ENCODE results near the gene ADM. TPM values are rescaled to one million over a fixed set of nuclear protein-coding genes. Genes with fewer than 3 reads are reported as not detected.

The ADM gene
- total and polyA plus RNA-seq, 12 donors, result 5.1 to 63.7 (median 10.8) TPM

DNA sequence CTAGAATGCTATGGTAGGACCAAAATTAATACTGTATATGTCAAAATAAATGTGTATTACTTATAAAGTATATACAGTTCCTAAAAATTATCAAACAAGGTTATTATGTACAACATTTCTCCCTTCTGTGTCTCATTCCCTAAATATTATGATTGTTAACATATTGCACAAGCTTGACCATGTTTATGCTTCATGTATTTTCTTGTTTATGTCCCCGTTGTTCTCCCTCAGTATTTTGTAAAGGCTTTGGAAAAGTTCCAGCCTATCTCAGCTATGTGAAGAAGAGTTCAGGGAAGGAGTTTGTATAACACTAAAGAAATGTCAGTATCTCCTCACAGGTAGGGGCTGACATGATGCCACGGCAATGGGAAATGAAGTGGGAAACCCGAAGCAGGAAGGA, 19.6 kb downstream of the ADM start:
- H3K4me3 ChIP-seq, result no peak overlapping the region
- intact Hi-C loops (cut with DNase I), result loop anchor here in 9 of 10 donors (5.0 to 10.0 kb wide), 7 partner anchors 117 to 800 kb away; no protein-coding TSS in a partner anchor
- peaks cover 5 to 72% (median 45%) of the 10 kb centered on the region in 9 donors for H3K4me1 ChIP-seq
- WGBS, 2 donors, result 81 to 83% methylated on average over 3 of the region's 3 CpGs
- peak overlapping the region in 1 of 10 donors; percentile 44 for H3K27ac ChIP-seq
- no peaks in the 10 kb centered on the region for H3K27me3 ChIP-seq
- DNase-seq (no peak), ATAC-seq (no peak)
- H3K9me3 ChIP-seq, result peaks cover 0 to 9% (median 0%) of the 10 kb centered on the region in 11 donors
- TF ChIP-seq, protein P1, sequence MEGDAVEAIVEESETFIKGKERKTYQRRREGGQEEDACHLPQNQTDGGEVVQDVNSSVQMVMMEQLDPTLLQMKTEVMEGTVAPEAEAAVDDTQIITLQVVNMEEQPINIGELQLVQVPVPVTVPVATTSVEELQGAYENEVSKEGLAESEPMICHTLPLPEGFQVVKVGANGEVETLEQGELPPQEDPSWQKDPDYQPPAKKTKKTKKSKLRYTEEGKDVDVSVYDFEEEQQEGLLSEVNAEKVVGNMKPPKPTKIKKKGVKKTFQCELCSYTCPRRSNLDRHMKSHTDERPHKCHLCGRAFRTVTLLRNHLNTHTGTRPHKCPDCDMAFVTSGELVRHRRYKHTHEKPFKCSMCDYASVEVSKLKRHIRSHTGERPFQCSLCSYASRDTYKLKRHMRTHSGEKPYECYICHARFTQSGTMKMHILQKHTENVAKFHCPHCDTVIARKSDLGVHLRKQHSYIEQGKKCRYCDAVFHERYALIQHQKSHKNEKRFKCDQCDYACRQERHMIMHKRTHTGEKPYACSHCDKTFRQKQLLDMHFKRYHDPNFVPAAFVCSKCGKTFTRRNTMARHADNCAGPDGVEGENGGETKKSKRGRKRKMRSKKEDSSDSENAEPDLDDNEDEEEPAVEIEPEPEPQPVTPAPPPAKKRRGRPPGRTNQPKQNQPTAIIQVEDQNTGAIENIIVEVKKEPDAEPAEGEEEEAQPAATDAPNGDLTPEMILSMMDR (IDR thresholded peaks at IDR 0.05), result no peak
- no peaks in the 10 kb centered on the region for H3K36me3 ChIP-seq

DNA sequence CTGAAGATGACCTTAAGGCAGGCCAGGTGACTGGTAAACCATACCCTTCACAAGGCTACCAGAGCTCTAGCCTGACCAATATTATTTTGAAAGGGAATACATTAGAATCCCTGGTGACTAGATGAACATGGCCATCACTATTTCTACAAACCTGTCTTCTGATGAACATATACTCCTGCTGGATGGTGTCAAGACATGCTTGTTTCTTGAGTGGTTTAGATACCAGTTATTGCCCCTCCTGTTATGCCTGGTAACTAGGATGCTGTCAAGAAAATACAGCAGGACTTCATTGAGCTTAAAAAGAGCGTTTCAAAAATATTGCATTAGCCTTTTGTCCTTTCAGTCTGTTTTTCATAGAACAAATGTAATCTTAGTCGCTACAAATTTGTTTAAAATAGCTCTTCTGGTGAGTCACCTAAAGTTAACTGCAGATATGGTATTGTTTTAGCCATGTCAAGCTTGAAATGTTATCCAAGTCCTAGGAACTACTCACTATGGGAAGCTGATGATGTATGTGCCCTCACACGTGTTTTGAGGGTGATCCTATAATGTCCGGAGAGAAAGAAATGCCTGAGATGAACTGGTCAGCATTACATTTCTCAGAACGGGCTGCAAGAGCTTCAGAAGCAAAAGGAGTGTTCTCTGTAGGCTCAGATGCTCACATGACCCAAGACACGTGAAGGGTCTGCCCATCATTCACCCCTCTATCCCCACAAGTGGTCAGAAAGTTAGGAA, 20.6 kb downstream of the ADM start:
- Histone ChIP-seq H3K4me1 (peaks cover 5 to 76% (median 45%) of the 10 kb centered on the region in 9 donors), H3K27ac (peak overlapping the region in 3 of 10 donors; percentile 2 to 76 (median 44)), H3K27me3 (no peaks in the 10 kb centered on the region), H3K4me3 (no peak overlapping the region), H3K9me3 (peaks cover 0 to 9% (median 0%) of the 10 kb centered on the region in 11 donors), H3K36me3 (no peaks in the 10 kb centered on the region)
- 58 to 67% methylated on average over 6 of the region's 6 CpGs for WGBS, 2 donors
- TF ChIP-seq, protein P1 (IDR thresholded peaks at IDR 0.05), result no peak
- intact Hi-C loops (cut with DNase I), result loop anchor here in 5 of 10 donors (10.0 kb wide), 3 partner anchors 461 to 801 kb away; no protein-coding TSS in a partner anchor
- ATAC-seq (no peak), DNase-seq (no peak)

GRCh38 chr11:10326012-10326964, 21.4 kb downstream of the ADM start:
- H3K27me3 ChIP-seq, result no peaks in the 10 kb centered on the region
- TF ChIP-seq, protein P1 (IDR thresholded peaks at IDR 0.05), result no peak
- H3K36me3 ChIP-seq, result no peaks in the 10 kb centered on the region
- ATAC-seq (peak in 6 of 8 donors; percentile 10 to 48 (median 26)), DNase-seq (peak in 1 of 2 donors; percentile 36)
- no peak overlapping the region for H3K4me3 ChIP-seq
- H3K4me1 ChIP-seq, result peaks cover 5 to 76% (median 45%) of the 10 kb centered on the region in 9 donors
- intact Hi-C loops (cut with DNase I), result loop anchor here in 5 of 10 donors (10.0 kb wide), 3 partner anchors 461 to 801 kb away; no protein-coding TSS in a partner anchor
- H3K9me3 ChIP-seq, result peaks cover 0 to 9% (median 0%) of the 10 kb centered on the region in 11 donors
- WGBS, 2 donors, result 35 to 47% methylated on average over 2 of the region's 2 CpGs
- peak overlapping the region in 7 of 10 donors; percentile 2 to 76 (median 42) for H3K27ac ChIP-seq

DNA sequence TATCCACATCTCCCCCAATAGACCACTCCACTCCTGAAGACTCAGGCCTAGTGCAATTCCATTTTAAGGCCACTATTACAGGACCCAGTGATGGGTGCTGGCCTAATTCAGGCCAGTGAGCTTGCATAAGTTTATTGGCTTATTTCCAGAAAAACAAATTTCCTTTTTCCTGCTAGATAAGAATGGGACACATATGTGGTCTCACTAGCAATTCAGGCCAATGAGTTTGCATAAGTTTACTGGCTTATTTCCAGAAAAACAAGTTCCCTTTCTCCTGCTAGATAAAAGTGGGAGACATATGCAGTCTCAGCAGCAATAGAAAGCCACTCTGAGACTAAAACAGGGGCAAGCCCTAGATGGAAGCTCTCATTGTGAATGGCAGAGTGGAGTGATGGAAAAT, 22.4 kb downstream of the ADM start:
- H3K4me3 ChIP-seq, result no peak overlapping the region
- ATAC-seq (peak; percentile 22 to 58 (median 46)), DNase-seq (no peak)
- H3K27ac ChIP-seq, result peak overlapping the region in 5 of 10 donors; percentile 26 to 76 (median 42)
- intact Hi-C loops (cut with DNase I), result loop anchor here in 5 of 10 donors (10.0 kb wide), 3 partner anchors 462 to 802 kb away; no protein-coding TSS in a partner anchor
- H3K27me3 ChIP-seq, result no peaks in the 10 kb centered on the region
- peaks cover 0 to 9% (median 0%) of the 10 kb centered on the region in 11 donors for H3K9me3 ChIP-seq
- TF ChIP-seq, protein P1 (IDR thresholded peaks at IDR 0.05), result no peak
- H3K4me1 ChIP-seq, result peaks cover 5 to 76% (median 44%) of the 10 kb centered on the region in 9 donors
- no peaks in the 10 kb centered on the region for H3K36me3 ChIP-seq

Measured in heart right ventricle (tissue), 16 donors.